NCI-H345 treated with DMSO at 0.1 percent for 48 hours (cell line): Measurements from ENCODE around the gene DTYMK.
"Not testable (repeated sequence)": the region's sequence is repeated elsewhere in the genome, so short reads cannot be mapped to it uniquely, and the experiment has no call there.

Source experiments
- DNase-seq: peaks from one replicate; lab custom pipeline; 2025; ENCODE audit not compliant: unreplicated experiment; lab: John Stamatoyannopoulos, UW

DTYMK gene

DNA sequence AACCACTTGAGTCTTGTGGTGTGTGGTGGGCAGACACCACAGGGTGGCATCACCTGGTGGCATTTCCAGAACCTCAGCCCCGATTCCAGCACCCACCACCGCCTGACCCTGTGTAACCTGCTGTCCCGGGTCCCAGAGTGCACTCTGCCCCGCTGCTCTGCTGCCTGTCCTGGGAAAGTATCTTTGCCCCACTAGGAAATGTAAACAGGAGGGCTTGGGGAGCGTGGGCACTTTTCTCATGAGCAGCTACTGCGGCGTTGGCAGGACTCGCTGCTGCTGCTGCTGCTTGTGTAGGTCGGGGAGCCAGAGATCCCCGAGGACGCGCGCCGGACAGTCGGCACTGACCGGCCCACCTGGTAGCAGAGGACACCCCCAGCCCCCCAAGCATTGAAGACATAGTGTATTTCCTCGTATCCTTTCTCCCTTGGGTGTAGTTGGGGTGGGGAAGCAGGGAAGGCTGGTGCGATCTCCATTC, 13.4 kb downstream of the DTYMK start:
- DNase-seq: no peak

DNA sequence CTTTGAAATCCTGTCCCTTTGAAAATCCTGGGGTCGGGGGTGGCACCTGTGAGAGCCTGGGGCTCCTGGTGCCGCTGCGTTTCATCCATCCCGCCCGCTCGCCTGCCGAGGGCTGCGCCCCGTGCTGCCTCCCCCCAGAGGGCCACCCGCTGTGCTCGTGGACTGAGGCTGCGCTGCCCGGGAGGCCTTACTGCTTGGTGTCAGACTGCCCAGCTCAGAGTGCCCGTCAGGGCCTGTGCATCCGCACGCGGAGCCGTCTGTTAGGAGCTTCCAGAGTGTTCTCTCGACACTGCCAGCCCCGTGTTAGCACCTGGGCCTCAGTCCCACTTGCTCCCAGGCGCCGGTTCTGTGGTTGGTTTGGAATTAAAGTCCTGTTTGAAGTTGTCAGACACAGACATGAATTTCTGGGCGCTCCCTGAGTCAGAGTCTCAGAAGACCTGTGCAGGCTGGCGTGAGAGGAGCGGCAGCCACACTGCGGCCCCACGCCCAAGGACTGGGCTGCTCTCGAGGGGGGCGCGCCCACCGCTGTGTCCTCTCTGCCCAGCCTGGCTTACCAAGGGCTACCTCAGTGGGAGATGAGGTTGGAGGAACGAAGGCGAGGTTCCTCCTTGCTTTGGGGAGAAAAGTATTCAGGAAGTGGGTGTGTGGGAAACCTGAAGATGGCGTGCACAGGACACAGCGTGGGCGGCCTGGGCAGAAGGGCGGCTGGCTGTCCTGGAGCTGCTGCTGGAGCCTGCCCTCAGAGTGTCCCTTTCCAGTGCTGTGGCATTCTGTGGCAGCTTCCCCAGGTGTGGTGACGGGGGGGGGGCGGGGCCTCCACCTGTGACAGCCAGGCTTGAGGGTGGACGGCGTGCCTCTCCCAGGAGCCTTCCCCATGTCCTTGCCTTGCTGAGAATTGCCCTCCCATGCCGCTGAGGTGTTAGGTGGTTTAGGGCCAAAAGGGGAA, 14.1 kb downstream of the DTYMK start:
- DNase-seq: no peak

GRCh38 chr2:241671457-241672240, 15.0 kb downstream of the DTYMK start:
- DNase-seq: no peak

DNA sequence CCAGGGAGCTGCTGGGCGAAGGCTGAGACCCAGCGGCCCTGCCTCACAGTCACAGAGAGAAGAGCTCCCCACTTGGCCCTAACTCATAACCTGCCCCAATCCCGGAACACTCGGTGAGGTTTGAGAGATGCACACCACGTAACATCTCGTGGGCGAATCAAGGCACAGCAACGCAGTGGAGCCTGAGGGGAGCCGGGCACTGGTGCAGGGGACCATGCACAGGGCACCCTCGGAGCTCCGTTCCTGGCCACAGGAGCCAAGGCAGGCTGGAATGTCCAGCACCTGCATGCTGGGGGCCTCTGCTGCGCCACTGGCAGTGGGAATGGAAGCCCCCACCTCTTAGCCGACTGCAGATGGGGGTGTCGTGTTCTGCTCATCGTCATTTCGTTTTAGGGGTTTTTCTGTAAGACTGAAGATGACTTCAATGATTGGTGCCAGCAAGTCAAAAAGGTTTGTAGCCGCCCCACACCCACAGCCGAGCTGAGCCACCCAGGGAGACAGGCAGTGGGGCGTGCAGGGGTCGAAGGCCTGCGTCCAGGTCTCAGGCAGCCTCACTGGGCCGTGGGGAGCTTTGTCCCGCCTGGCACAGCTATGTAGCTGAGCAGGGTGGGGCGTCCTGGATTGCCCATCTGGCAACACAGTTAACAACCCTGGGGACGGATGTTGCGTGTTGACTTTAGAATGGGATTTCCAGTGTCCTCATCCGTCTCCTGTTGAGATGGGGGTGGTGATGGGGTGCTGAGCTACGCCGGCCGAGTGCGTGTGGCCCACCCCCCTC, 16.1 kb downstream of the DTYMK start:
- DNase-seq: no peak

- DNase-seq: no peak
These were observed 17.8 kb downstream of the DTYMK start for GRCh38 chr2:241668839-241669238.

GRCh38 chr2:241668354-241668753, 18.3 kb downstream of the DTYMK start:
- no peak for DNase-seq

DNA sequence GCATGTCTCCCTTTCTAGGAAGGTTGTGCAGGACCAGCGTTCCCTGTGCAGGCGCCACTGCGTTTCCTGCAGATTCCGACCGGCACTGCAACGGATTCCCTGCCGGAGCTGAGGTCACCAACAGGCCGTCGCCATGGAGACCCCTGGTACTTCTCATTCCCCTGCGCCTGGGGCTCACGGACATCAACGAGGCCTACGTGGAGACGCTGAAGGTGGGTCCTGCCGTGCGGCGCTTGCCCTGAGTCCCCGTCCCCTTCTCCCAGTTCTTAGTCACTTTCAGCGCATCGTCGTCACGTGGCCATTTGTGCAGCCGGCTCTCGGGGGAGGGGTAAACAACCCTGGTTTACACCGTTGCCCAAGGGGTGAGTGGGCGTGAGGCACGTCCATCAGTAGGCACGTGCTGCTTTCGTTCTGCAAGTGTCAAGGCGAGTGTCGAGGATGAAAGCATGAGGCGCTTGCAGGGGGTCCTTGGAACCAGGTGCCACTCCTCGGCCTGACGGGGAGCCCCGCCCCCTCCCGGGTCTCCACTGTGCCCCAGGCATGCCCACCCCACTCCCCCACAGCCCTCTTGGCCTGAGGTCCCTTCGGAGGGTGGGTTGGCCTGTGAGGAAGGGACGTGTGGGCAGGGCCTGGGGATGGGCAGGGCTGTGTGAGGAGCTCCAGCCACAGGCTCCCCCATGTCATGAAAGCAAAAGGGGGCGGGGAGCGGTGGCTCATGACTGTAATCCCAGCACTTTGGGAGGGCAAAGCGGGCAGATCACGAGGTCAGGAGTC, 19.8 kb downstream of the DTYMK start:
- DNase-seq: no peak

- DNase-seq: no peak
These were observed 20.7 kb downstream of the DTYMK start for GRCh38 chr2:241665731-241666440.

- not testable (repeated sequence) for DNase-seq
These were observed 23.9 kb downstream of the DTYMK start for GRCh38 chr2:241662731-241663130.

- no peak for DNase-seq
These were observed 25.9 kb downstream of the DTYMK start for GRCh38 chr2:241660593-241661213.

DNA sequence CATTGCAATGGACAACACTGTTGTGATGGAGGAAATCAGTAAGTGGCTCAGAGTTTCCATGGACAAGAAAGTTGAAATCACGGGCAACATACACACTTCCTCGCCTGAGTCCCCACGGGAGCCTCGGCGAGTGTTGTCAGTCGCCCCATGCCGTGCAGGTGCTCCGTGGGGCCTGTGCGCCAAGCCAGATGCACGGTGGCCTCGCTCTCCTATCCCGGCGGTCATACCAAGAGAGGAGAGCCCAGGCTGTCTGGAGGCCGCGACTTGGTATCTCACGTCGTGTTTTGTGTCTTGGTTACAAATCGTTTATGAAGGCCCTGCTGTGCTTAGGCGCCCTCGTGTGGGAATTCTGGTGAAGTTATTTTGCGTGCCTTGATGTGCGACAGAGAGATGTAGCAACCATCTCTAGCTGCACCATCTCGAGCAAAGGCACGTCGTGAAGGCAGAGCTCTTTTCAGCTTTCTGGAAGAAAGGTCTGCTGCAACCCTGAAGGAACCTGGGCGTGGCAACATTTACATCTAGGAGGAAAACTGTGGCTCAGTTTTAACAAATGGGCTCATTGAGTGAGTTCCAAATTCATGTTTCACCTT, 27.4 kb downstream of the DTYMK start:
- DNase-seq: peak; percentile 12

DNA sequence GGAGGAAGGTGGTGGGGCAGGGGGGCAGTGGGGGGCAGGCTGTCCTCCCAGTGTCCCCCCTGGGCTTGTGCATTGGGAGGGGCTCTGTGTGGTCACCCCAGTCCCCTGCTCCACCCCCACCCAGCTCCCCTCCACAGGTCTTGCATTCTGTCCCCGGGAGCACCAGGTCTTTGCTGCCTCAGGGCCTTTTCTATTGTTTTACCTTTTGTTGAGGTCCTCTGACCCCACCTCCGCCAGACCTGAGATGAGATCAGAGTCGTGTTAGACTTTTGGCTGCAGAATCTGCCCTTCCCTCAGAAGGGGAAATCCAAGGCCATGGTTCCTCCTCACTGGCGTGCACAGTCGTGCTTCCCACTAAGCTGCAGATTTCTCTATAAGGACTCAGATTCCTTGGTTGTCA, 28.3 kb downstream of the DTYMK start:
- no peak for DNase-seq

GRCh38 chr2:241657786-241658254, 28.8 kb downstream of the DTYMK start:
- DNase-seq: no peak

DNA sequence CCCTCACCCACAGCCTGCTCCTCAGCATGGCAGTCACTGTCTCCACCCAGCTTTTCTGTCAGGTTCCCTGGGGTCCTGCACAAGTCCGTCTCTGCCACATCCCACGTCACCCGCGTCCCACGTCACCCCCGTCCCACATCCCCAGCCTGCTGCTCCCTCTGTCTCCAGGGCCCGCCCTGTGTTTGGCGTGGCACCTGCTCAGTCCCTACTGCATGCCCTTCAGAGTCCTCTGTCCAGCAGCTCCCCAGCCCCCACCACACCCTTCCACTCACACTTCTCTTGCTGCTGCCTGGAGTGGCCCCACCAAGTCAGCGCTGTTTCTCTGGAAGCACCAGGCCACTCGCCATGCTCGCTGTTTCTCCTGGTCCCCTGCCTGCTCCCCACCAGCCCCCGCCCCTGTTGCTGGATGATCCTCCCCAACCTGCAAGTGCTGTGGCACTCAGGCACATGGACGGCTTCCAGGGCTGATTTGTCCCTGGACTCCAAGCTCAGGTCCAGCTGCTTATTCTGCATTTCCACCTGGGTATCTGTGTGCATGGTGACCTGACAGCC, 30.3 kb downstream of the DTYMK start:
- DNase-seq: no peak

DNA sequence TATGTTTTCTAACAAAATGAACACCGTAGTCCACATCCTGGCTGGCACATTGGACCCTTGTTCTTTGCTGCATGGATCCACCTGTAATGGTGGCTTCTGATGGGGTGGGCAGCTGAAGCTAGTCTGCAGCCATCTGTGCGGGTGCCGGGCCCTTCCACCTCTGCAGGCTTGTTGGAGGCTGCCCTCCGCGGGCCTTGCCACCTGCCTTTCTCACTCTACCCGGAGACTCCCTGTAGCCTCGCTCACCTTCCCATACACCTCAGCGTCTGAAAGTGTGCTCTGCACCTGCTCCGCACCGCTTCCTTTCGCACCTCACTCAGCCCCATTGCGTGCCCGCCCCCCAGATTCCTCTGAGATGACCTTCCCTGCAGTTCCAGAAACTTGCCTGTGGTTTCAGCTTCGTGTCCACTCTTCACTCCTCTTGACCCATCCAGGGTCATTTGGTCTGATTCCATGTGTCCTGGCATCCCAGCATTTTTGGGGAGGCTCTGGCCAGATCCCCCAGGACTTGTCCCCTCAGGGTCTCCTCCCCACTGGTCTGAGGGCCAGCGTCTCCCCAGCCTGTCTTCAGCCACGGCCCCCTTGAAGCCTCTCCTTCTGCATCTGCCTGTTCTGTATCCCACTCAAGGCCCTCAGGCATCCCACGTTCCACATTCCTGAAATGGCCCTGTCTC, 31.0 kb downstream of the DTYMK start:
- no peak for DNase-seq

DNA sequence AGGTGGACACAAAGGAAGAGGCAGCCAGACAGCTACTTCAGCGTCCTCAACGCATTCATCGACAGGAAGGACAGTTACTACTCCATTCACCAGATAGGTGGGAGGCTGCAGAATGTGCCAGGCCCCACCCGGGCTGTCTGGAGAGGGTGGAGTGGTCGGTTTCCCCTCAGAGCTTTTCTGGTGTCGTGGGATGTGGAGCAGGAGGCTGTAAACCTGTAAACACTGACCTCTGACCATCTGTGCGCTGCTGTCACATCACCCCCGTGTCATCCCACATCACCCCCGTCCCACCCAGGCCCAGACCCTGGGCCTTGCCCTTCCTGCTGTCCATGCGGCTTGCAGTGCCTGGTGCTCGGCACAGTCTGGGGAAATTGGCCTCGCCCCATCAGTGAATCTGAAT, 32.1 kb downstream of the DTYMK start:
- DNase-seq: no peak

DNA sequence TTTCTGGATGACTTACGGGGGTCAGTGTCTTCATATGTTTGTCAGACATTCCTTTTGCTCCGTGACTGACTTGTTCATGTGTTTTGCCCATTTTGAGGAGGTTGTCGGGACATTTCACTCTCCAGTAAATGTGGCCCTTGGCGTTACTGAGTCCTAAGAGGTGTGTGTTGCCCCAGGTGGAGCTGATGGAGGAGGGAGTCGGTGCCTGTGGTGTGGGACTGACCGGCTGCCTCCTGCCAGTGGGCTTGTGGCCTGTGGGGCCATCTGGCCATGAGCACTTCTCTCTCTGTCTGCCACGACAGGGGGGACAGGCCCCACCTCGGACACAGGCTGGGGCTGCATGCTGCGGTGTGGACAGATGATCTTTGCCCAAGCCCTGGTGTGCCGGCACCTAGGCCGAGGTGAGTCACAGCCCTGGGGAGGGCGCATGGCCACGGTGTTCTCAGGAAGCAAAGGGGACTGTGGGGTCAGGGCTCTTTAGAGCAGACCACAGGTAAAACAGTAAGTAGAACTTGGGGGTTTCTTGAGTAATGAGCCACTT, 33.3 kb downstream of the DTYMK start:
- no peak for DNase-seq

GRCh38 chr2:241652722-241653121, 33.9 kb downstream of the DTYMK start:
- no peak for DNase-seq
